HepG2 (cell line): Measurements from ENCODE around the gene MRPL14. TPM values are rescaled to one million over a fixed set of nuclear protein-coding genes. Genes with fewer than 3 reads are reported as not detected.
A peak's percentile ranks its signal among the peaks of the same experiment; 100 is the strongest.

Source experiments
- ATAC-seq: fragments of 200-7000 bp; cut with Tn5 transposase; 3 replicates; pipeline ENCODE4 v1.9.1; 2020; ENCODE audit warnings: mild to moderate bottlenecking, moderate library complexity
- BruUV-seq: library from RNA; stranded (reverse); fragments of 400-500 nt; replicated peaks from 2 replicates; lab custom pipeline; 2021; lab: Mats Ljungman, UMichigan
- CTCF ChIA-PET: fragments of 300-600 bp; formaldehyde crosslinking; extraction: SDS; loops from one replicate; lab custom pipeline; 2021; ENCODE audit warnings: low total read pairs, inconsistent platforms, low intra/inter-chr PET ratio; lab: Yijun Ruan, JAX
- POLR2A ChIA-PET: fragments of 350-600 bp; sonication (Branson Sonifier 250); formaldehyde crosslinking; loops from one replicate; lab custom pipeline; 2020; ENCODE audit warnings: antibody characterized with exemption, inconsistent platforms; lab: Yijun Ruan, JAX
- DNase-seq: peaks from one replicate; pipeline ENCODE4 v3.0.0-alpha.2; 2015; ENCODE audit warnings: low spot score
- FAIRE-seq: peaks from 3 replicates; lab custom pipeline; 2011; peaks lifted over from hg19 to GRCh38; lab: Jason Lieb, UNC
- H2AFZ ChIP-seq: one replicate; pipeline ENCODE4 v1.6.1; 2011; ENCODE audit warnings: low read length, inconsistent platforms
- H3K27ac ChIP-seq: fragments of 300-600 bp; 3 replicates; pipeline ENCODE4 v1.8.0; 2011; ENCODE audit warnings: mixed run types, mild to moderate bottlenecking, mixed read lengths, low read length, inconsistent platforms; ENCODE audit not compliant: insufficient read depth; ENCODE audit errors: extremely low read length
- H3K27me3 ChIP-seq, 2 experiments: fragments of 200-600 bp in 1 of 2; 2 replicates in 1 of 2; 3 replicates in 1 of 2; pipeline versions ENCODE4 v1.6.0 to v1.8.0; 2011; ENCODE audit warnings: low read length in 2 of 2, mild to moderate bottlenecking in 2 of 2, moderate library complexity in 2 of 2, inconsistent platforms in 1 of 2; ENCODE audit not compliant: insufficient read depth in 2 of 2, control insufficient read depth in 1 of 2
- H3K36me3 ChIP-seq, 2 experiments: fragments of 200-600 bp in 1 of 2; replicated peaks in 1 of 2; 2 replicates in 1 of 2; 3 replicates in 1 of 2; pipeline versions ENCODE4 v1.5.1 to v1.8.0; 2011; ENCODE audit warnings: low read length in 2 of 2, inconsistent platforms in 1 of 2; ENCODE audit not compliant: insufficient read depth in 2 of 2, control insufficient read depth in 1 of 2
- H3K4me1 ChIP-seq: 2 replicates; pipeline ENCODE4 v1.5.1; 2012; ENCODE audit warnings: low read length, inconsistent platforms; ENCODE audit not compliant: insufficient read depth
- H3K4me2 ChIP-seq: 2 replicates; pipeline ENCODE4 v1.6.0; 2011; ENCODE audit warnings: low read depth, low read length, inconsistent platforms
- H3K4me3 ChIP-seq, 3 experiments: fragments of 200-600 bp in 1 of 3; sonication (generic), shearing (Covaris generic) in 1 of 3; replicated peaks in 1 of 3; 2 replicates each; pipeline ENCODE4 v1.5.1; 2011 to 2016; ENCODE audit warnings: low read length in 3 of 3, inconsistent platforms in 2 of 3, low read depth in 2 of 3, mild to moderate bottlenecking in 2 of 3, control low read depth in 1 of 3, mixed read lengths in 1 of 3; ENCODE audit not compliant: insufficient read depth in 1 of 3
- H3K79me2 ChIP-seq: one replicate; pipeline ENCODE4 v1.6.1; 2011; ENCODE audit warnings: low read length, inconsistent platforms; ENCODE audit not compliant: insufficient read depth
- H3K9ac ChIP-seq: 2 replicates; pipeline ENCODE4 v1.6.0; 2011; ENCODE audit warnings: mild to moderate bottlenecking, low read depth, low read length, inconsistent platforms; ENCODE audit not compliant: insufficient read depth
- H3K9me3 ChIP-seq: 2 replicates; pipeline ENCODE4 v1.5.1; 2012; ENCODE audit warnings: mild to moderate bottlenecking, low read length
- H4K20me1 ChIP-seq: 2 replicates; pipeline ENCODE4 v1.6.0; 2011; ENCODE audit warnings: inconsistent platforms, mild to moderate bottlenecking, low read length, moderate library complexity; ENCODE audit not compliant: insufficient read depth
- CBX1 ChIP-seq: IDR thresholded peaks from one replicate; pipeline ENCODE4 v1.6.1; 2016; ENCODE audit warnings: antibody characterized with exemption, low read depth
- CHD4 ChIP-seq: fragments of 200-600 bp; sonication (generic); IDR thresholded peaks from 2 replicates; pipeline ENCODE4 v1.7.0; 2017; ENCODE audit warnings: mild to moderate bottlenecking, low read length, borderline replicate concordance
- GATA4 ChIP-seq: sonication (generic); IDR thresholded peaks from 2 replicates; pipeline ENCODE4 v1.6.1; 2016; ENCODE audit warnings: antibody characterized with exemption, low read depth, borderline replicate concordance
- HNRNPK ChIP-seq: fragments of 200-400 bp; formaldehyde crosslinking; IDR thresholded peaks from 2 replicates; pipeline ENCODE4 v1.6.1; 2018; ENCODE audit warnings: low read length, low read depth, moderate library complexity, mild to moderate bottlenecking; ENCODE audit not compliant: poor library complexity, severe bottlenecking
- KLF16 ChIP-seq, 2 experiments: sonication (generic) in 1 of 2; formaldehyde crosslinking in 1 of 2; IDR thresholded peaks; 2 replicates each; pipeline versions ENCODE4 v1.6.1 to v1.8.0; 2016 to 2023; ENCODE audit warnings: missing genetic modification reagents in 2 of 2, missing compliant biosample characterization in 1 of 2
- MEF2D ChIP-seq: sonication (generic); formaldehyde crosslinking; IDR thresholded peaks from 2 replicates; pipeline ENCODE4 v1.5.1; 2020; ENCODE audit warnings: mild to moderate bottlenecking, missing genetic modification reagents
- MIXL1 ChIP-seq: IDR thresholded peaks from 2 replicates; pipeline ENCODE4 v1.6.1; 2016
- POLR2A ChIP-seq, 2 experiments: IDR thresholded peaks; 2 replicates each; pipeline ENCODE4 v1.6.1; 2011; ENCODE audit warnings: low read depth in 2 of 2, low read length in 2 of 2, mild to moderate bottlenecking in 1 of 2, moderate library complexity in 1 of 2; ENCODE audit not compliant: insufficient read depth in 1 of 2
- SKIL ChIP-seq: sonication (generic); formaldehyde crosslinking; IDR thresholded peaks from 2 replicates; pipeline ENCODE4 v1.8.0; 2022; ENCODE audit warnings: missing genetic modification reagents, mild to moderate bottlenecking, moderate library complexity, borderline replicate concordance
- SOX6 ChIP-seq, 2 experiments: fragments of 450-650 bp in 1 of 2; sonication (generic) in 1 of 2; formaldehyde crosslinking in 1 of 2; IDR thresholded peaks; 2 replicates each; pipeline versions ENCODE4 v1.4.0 to v1.6.1; 2017 to 2020; ENCODE audit warnings: antibody characterized with exemption in 1 of 2, mild to moderate bottlenecking in 1 of 2, missing genetic modification reagents in 1 of 2
- SPEN ChIP-seq: sonication (generic); formaldehyde crosslinking; IDR thresholded peaks from 2 replicates; pipeline ENCODE4 v1.5.1; 2020; ENCODE audit warnings: low read depth, mild to moderate bottlenecking, missing genetic modification reagents
- STAT5B ChIP-seq: sonication (generic); formaldehyde crosslinking; IDR thresholded peaks from 2 replicates; pipeline ENCODE4 v1.4.0; 2020; ENCODE audit warnings: missing genetic modification reagents
- ZBTB3 ChIP-seq: sonication (generic); formaldehyde crosslinking; IDR thresholded peaks from 2 replicates; pipeline ENCODE4 v1.4.0; 2020; ENCODE audit warnings: low read depth, mild to moderate bottlenecking, moderate library complexity, missing genetic modification reagents, borderline replicate concordance
- ZFP1 ChIP-seq: IDR thresholded peaks from 2 replicates; pipeline ENCODE4 v1.6.1; 2016
- ZNF224 ChIP-seq: sonication (generic); formaldehyde crosslinking; IDR thresholded peaks from 2 replicates; pipeline ENCODE4 v1.5.0; 2020; ENCODE audit warnings: mild to moderate bottlenecking, missing genetic modification reagents
- ZNF234 ChIP-seq: sonication (generic); formaldehyde crosslinking; conservative IDR thresholded peaks from 2 replicates; pipeline ENCODE4 v1.5.1; 2020; ENCODE audit warnings: mild to moderate bottlenecking, missing genetic modification reagents
- ZNF333 ChIP-seq: sonication (generic); formaldehyde crosslinking; IDR thresholded peaks from 2 replicates; pipeline ENCODE4 v1.4.0; 2020; ENCODE audit warnings: mild to moderate bottlenecking, missing genetic modification reagents, borderline replicate concordance
- ZNF691 ChIP-seq: sonication (generic); formaldehyde crosslinking; IDR thresholded peaks from 2 replicates; pipeline ENCODE4 v1.4.0; 2020; ENCODE audit warnings: missing genetic modification reagents, low read depth, mild to moderate bottlenecking, borderline replicate concordance
- ZNF83 ChIP-seq: sonication (generic); formaldehyde crosslinking; IDR thresholded peaks from 2 replicates; pipeline ENCODE4 v1.4.0; 2020; ENCODE audit warnings: missing genetic modification reagents, mild to moderate bottlenecking, borderline replicate concordance
- ZNF841 ChIP-seq: sonication (generic); formaldehyde crosslinking; IDR thresholded peaks from 2 replicates; pipeline ENCODE4 v1.8.1; 2023; ENCODE audit warnings: missing genetic modification reagents, borderline replicate concordance
- ZNF883 ChIP-seq: sonication (generic); formaldehyde crosslinking; IDR thresholded peaks from 2 replicates; pipeline ENCODE4 v1.5.1; 2020; ENCODE audit warnings: mild to moderate bottlenecking, missing genetic modification reagents; ENCODE audit errors: not compliant biosample characterization
- WGBS: methylation state at CpG from one replicate; pipeline ENCODE4 v1.1.6; 2017; ENCODE audit warnings: low lambda C conversion rate; 5-methylcytosine and 5-hydroxymethylcytosine counted together
- in situ Hi-C: cut with HindIII; loops from 2 replicates; pipeline ENCODE4 v1.10.0; 2017; ENCODE audit warnings: low pct_unique_long_range_greater_than_20kb; ENCODE audit not compliant: extremely low pct_ligation_motif_present
- intact Hi-C: fragments of 100-400 bp; cut with micrococcal nuclease; formaldehyde crosslinking; loops from one replicate; pipeline ENCODE4 v1.10.0; 2022; ENCODE audit not compliant: unreplicated experiment
- polyA plus RNA-seq, 8 experiments: library from polyadenylated mRNA; depleted of rRNA in 3 of 8; stranded (reverse) in 7 of 8; unstranded in 1 of 8; fragments of >200 nt; fragmentation: Illumina TruSeq in 4 of 8; extraction: Trizol in 4 of 8; gene quantifications; 2 replicates each; pipeline versions ENCODE4 v1.2.1 to v1.2.3, GENCODE V29; 2011 to 2016; ENCODE audit warnings: low read depth in 4 of 8, missing spikeins in 1 of 8, mixed read lengths in 1 of 8; ENCODE audit not compliant: insufficient read depth in 1 of 8
- total RNA-seq, 5 experiments: library from RNA; depleted of rRNA; stranded (reverse); fragments of >200 nt; fragmentation: Illumina TruSeq; extraction: Trizol; gene quantifications; 2 replicates each; pipeline ENCODE4 v1.2.3, GENCODE V29; 2016; ENCODE audit warnings: low read depth in 1 of 5

Gene MRPL14
- total and polyA plus RNA-seq, 2 of the 13 experiments (the other 11 are each of a cell fraction or from before 2014, with no cell fraction given): 157 to 178 TPM

- POLR2A ChIA-PET: interaction anchor here (1.3 kb wide), 1 partner anchor 307 kb away, joined by 3 read pairs; the partner anchor contains the start of gene VEGFA
- Histone ChIP-seq H4K20me1 (no peaks in the 10 kb centered on the region), H3K27ac (peak overlapping the region; percentile 57), H3K36me3 (no peaks in the 10 kb centered on the region), H3K27me3 (no peaks in the 10 kb centered on the region), H3K4me2 (peak overlapping the region; percentile 91), H3K9ac (peak overlapping the region; percentile 46), H3K4me3 (peak overlapping the region; percentile 23 to 74 (median 46)), H2AFZ (no peak overlapping the region), H3K79me2 (no peaks in the 10 kb centered on the region), H3K4me1 (peaks cover 96% of the 10 kb centered on the region), H3K9me3 (no peaks in the 10 kb centered on the region)
- DNase-seq (no peak), ATAC-seq (peak; percentile 4; the same call in 2 of the 3 replicates), FAIRE-seq (no peak)
- in situ Hi-C loops (loop anchor here (5.0 to 10.0 kb wide), 5 partner anchors 122 to 409 kb away; partner anchors contain the start of gene VEGFA), intact Hi-C loops (loop anchor here (1.0 kb wide), 1 partner anchor 124 kb away; no protein-coding TSS in a partner anchor)
- 40% methylated on average over 32 of the region's 49 CpGs for WGBS
- CTCF ChIA-PET: interaction anchor here (0.8 to 1.6 kb wide), 3 partner anchors 301 to 409 kb away, joined by 3 to 5 read pairs (median 3); no protein-coding TSS in a partner anchor
- BruUV-seq: no TSS peak
- TF ChIP-seq ZNF234 (CRISPR knock-in tag) (no peak), SOX6 (IDR thresholded peaks at IDR 0.05) (no peak), SOX6 (CRISPR knock-in tag; IDR thresholded peaks at IDR 0.05) (no peak), POLR2A (IDR thresholded peaks at IDR 0.05; ENCODE audit: insufficient read depth in 1 of 2, low read depth in 2 of 2, low read length in 2 of 2) (no peak), ZNF883 (CRISPR knock-in tag) (peak; percentile 69), ZBTB3 (CRISPR knock-in tag) (no peak), CHD4 (0 out of 2 replicates have a peak, but pooled peaks have one; percentile 37), GATA4 (no peak; the same call in 1 of the 2 replicates), ZNF333 (CRISPR knock-in tag) (peak; percentile 95; the same call in 1 of the 2 replicates), SKIL (CRISPR knock-in tag) (peak; percentile 48), ZNF224 (CRISPR knock-in tag) (no peak), KLF16 (CRISPR knock-in tag; IDR thresholded peaks at IDR 0.05) (peak in 1 of 2 experiments; percentile 62; a peak in 2 of 4 replicates), ZNF841 (CRISPR knock-in tag) (peak; percentile 63; the same call in 1 of the 2 replicates), ZFP1 (CRISPR knock-in tag) (no peak), ZNF691 (CRISPR knock-in tag) (no peak), HNRNPK (no peak), SPEN (CRISPR knock-in tag) (peak; percentile 82), ZNF83 (CRISPR knock-in tag) (no peak), STAT5B (no peak), MIXL1 (no peak), MEF2D (CRISPR knock-in tag) (no peak; the same call in none of the 2 replicates), CBX1 (no peak)
Observed at GRCh38 chr6:44076356-44077213, 50.7 kb downstream of the MRPL14 start.
